PFSK-1 (cell line): Measurements from ENCODE around the gene PNLIPRP3.

Source experiments
- POLR2AphosphoS5 ChIP-seq: IDR thresholded peaks from 2 replicates; pipeline ENCODE4 v1.6.1; 2012; ENCODE audit warnings: low read depth, mild to moderate bottlenecking, control low read depth, low read length, moderate library complexity
- REST ChIP-seq, 2 experiments: IDR thresholded peaks; 2 replicates each; pipeline versions ENCODE4 v1.6.1 to v1.8.0; 2011 to 2012; ENCODE audit warnings: low read depth in 2 of 2, low read length in 2 of 2, control low read depth in 1 of 2, inconsistent platforms in 1 of 2, mild to moderate bottlenecking in 1 of 2, moderate library complexity in 1 of 2; ENCODE audit not compliant: insufficient read depth in 1 of 2
- TAF1 ChIP-seq: IDR thresholded peaks from 2 replicates; pipeline ENCODE4 v1.6.1; 2012; ENCODE audit warnings: low read length, control low read depth, borderline replicate concordance; ENCODE audit not compliant: insufficient read depth

GRCh38 chr10:116470071-116470470, 42.4 kb downstream of the PNLIPRP3 start:
- TF ChIP-seq TAF1 (no peak), POLR2AphosphoS5 (no peak), REST (IDR thresholded peaks at IDR 0.05; ENCODE audit: insufficient read depth in 1 of 2, low read depth in 2 of 2, low read length in 2 of 2) (no peak)
